Mucosa of rectum (tissue), 2 donors: ENCODE measurements around the gene IPP.
"Not testable (repeated sequence)": the region's sequence is repeated elsewhere in the genome, so short reads cannot be mapped to it uniquely, and the experiment has no call there.

Experiments used
- H3K27ac ChIP-seq, 2 donors: one replicate each; pipeline ENCODE4 v1.7.0; 2013; ENCODE audit warnings: inconsistent platforms in 2 of 2, low read depth in 2 of 2, low read length in 2 of 2
- H3K27me3 ChIP-seq, 2 donors: one replicate each; pipeline ENCODE4 v1.7.0; 2013; ENCODE audit warnings: low read length in 2 of 2; ENCODE audit not compliant: control insufficient read depth in 2 of 2, insufficient read depth in 2 of 2
- H3K36me3 ChIP-seq, 2 donors: one replicate each; pipeline ENCODE4 v1.7.0; 2013; ENCODE audit warnings: low read length in 2 of 2; ENCODE audit not compliant: control insufficient read depth in 2 of 2, insufficient read depth in 2 of 2
- H3K4me1 ChIP-seq, 2 donors: one replicate each; pipeline ENCODE4 v1.7.0; 2013; ENCODE audit warnings: low read length in 2 of 2, mild to moderate bottlenecking in 1 of 2; ENCODE audit not compliant: control insufficient read depth in 2 of 2, insufficient read depth in 2 of 2
- H3K4me3 ChIP-seq, 2 donors: one replicate each; pipeline ENCODE4 v1.7.0; 2013; ENCODE audit warnings: low read length in 2 of 2
- H3K9ac ChIP-seq, 2 donors: one replicate each; pipeline ENCODE4 v1.7.0; 2013; ENCODE audit warnings: low read length in 2 of 2, low read depth in 1 of 2, mild to moderate bottlenecking in 1 of 2
- H3K9me3 ChIP-seq, 2 donors: one replicate each; pipeline ENCODE4 v1.7.0; 2013; ENCODE audit warnings: low read length in 2 of 2; ENCODE audit not compliant: control insufficient read depth in 2 of 2
- donor health status: healthy.
- donor health status: Normal muscosa, but diverticular disease.

Gene IPP

DNA sequence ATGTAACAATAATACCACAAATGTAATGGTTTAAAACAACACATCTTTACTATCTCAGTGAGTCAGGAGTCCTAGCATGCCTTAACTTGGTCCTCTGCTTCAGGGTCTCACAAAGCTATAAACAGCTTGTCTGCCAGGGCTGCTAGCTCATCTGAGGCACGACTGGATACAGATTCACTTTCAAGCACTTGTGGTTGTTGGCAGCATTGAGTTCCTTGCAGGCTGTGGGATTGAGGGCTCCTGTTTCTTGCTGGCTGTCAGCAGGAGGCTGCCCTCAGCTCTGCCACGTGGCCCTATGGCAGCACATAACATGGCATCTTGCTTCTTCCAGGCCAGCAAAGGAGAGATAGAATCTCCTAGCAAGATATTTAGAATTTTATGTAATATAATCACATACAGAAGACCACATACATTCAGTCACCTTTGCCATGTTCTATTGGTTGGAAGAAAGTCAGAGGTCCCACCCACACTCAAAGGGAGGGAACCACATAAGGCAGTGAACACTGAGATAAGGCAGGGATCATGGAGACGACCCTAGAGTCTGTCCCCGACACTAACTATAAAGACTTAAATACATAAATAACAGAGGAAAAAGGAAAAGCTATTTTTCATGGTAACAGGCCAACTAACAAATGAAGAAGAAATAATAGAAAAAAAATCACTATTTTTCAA lies 18.9 kb upstream of the IPP start:
- no peaks in the 10 kb centered on the region for H3K9me3 ChIP-seq

DNA sequence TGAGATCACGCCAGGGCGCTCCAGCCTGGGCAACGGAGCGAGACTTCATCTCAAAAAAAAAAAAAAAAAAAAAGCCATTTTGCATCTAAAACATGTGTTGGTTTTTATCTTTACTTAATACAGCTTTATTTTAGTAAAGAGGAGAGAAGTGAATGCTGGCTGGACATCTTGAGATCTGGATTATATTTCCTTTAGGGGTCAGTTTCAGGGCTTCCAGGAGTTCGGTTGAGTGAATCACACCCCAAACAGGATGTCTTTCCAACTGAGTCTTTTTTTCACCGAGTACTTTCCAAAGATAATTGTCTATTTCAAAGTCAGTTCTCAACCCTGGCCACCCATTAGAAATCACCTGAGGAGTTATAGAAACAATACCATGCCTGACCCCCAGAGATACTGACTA lies 16.6 kb upstream of the IPP start:
- no peak overlapping the region for H3K27ac ChIP-seq
- H3K36me3 ChIP-seq: no peaks in the 10 kb centered on the region
- H3K4me3 ChIP-seq: no peak overlapping the region
- no peaks in the 10 kb centered on the region for H3K9me3 ChIP-seq
- no peaks in the 10 kb centered on the region for H3K27me3 ChIP-seq
- H3K4me1 ChIP-seq: no peaks in the 10 kb centered on the region
- H3K9ac ChIP-seq: no peak overlapping the region

More for the DNA sequence above, 18.9 kb upstream of the IPP start:
- peaks cover 0 to 2% of the 10 kb centered on the region in 2 donors for H3K4me1 ChIP-seq
- H3K27me3 ChIP-seq: no peaks in the 10 kb centered on the region
- H3K27ac ChIP-seq: no peak overlapping the region
- H3K4me3 ChIP-seq: no peak overlapping the region
- H3K36me3 ChIP-seq: no peaks in the 10 kb centered on the region
- no peak overlapping the region for H3K9ac ChIP-seq

DNA sequence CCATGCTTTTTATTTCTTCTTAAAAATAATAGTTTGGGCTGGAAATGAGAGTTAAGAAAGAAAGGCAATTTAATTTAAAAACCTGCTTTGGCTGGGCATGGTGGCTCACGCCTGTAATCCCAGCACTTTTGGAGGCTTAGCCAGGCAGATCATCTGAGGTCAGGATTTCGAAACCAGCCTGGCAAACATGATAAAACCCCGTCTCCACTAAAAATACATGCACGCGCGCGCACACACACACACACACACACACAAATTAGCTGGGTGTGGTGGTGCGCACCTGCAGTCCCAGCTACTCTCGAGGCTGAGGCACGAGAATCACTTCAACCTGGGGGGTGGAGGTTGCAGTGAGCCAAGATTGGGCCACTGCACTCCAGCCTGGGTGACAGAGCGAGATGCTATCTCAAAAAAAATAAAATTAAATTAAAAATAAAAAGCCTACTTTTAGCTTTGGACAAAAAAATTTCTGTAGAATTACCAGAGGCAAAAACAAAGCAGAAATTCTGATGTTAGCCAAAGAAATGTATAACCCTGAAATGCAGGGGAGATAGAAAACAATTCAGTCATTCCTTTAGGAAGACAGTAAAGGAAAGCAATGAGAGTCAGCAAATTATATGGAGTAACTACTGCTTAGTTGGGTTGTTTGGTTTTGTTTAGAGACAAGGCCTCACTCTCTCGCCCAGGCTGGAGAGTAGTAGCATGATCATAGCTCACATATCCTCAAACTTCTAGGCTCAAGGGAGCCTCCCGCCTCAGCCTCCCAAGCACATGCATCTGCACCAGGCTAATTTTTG lies 15.7 kb upstream of the IPP start:
- no peaks in the 10 kb centered on the region for H3K27me3 ChIP-seq
- no peak overlapping the region for H3K9ac ChIP-seq
- H3K36me3 ChIP-seq: no peaks in the 10 kb centered on the region
- H3K27ac ChIP-seq: no peak overlapping the region
- no peak overlapping the region for H3K4me3 ChIP-seq
- no peaks in the 10 kb centered on the region for H3K4me1 ChIP-seq
- no peaks in the 10 kb centered on the region for H3K9me3 ChIP-seq

DNA sequence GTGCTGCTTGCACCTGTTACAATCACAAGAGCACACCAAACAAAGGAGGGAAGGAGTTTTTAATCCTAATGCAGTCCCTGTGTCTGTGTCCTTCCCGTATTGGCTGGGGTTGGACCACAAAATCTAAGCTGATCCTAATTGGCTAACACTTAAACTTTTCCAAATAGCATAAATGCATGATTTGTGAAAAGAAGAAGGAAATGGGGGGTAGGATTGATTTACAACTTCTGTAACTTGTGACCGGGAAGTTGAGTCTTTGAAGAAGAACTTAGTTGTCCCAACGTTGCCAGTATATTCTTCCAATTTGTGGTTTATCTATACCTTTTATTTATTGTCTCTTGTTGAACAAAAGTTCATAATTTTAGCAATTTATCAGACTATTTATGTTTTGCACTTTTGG lies 11.8 kb upstream of the IPP start:
- Histone ChIP-seq H3K36me3 (no peaks in the 10 kb centered on the region), H3K9me3 (no peaks in the 10 kb centered on the region), H3K4me1 (no peaks in the 10 kb centered on the region), H3K4me3 (no peak overlapping the region), H3K9ac (no peak overlapping the region), H3K27me3 (no peaks in the 10 kb centered on the region), H3K27ac (no peak overlapping the region)

DNA sequence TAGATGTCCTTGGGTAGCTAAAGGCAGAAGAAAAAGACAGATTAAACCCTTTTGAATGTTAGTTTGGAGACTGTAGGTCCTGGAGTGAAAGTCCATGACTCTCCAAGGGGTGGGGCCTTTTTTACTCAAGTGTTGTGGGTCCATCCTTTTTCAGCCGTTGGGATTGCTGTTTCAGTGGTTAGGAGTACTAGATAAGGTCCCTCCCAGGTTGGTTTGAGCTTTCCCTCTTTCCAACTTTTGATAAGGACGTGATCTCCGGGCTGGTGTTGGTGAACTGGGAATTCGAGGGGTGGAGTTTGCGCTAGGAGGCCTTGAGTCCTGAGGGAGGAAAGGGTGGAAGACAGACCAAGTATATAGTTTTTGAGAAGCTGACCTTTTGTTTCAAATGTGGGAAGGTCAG lies 5.2 kb upstream of the IPP start:
- H3K4me3 ChIP-seq: no peak overlapping the region
- no peaks in the 10 kb centered on the region for H3K27me3 ChIP-seq
- no peak overlapping the region for H3K9ac ChIP-seq
- H3K4me1 ChIP-seq: peaks cover 0 to 3% of the 10 kb centered on the region in 2 donors
- no peaks in the 10 kb centered on the region for H3K36me3 ChIP-seq
- H3K9me3 ChIP-seq: no peaks in the 10 kb centered on the region
- no peak overlapping the region for H3K27ac ChIP-seq

DNA sequence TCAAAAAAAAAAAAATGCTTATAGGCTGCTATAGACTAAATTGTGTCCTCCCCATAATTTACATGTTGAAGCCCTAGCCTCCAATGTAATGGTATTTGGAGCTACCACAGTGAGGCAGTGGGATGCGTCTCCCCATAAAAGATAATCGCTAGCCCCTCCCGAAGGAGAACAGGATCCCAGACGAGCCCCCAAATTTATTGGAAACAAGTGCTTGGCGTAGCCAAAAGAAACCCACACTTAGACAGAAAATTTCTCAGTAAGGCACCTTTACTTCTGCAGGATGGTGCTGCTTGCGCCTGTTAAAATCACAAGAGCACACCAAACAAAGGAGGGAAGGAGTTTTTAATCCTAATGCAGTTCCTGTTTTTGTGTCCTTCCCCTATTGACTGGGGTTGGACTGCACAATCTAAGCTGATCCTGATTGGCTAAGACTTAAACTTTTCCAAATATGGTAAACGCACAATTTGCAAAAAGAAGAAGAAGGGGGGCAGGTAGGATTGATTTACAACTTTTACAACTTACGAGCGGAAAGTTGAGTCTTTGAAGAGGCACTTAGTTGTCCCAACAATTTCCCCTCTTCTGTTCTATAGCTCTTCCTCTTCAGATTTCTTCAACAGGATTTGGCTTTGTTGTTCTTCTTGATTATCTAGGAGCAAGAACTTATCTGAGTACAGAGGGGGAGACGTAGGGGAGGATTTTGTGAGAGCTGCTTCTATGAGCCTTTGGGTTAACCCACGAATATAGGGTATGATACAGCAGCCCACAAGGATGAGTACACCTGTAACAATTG lies 3.0 kb upstream of the IPP start:
- H3K4me3 ChIP-seq: no peak overlapping the region
- H3K36me3 ChIP-seq: no peaks in the 10 kb centered on the region
- H3K9ac ChIP-seq: no peak overlapping the region
- H3K27ac ChIP-seq: no peak overlapping the region
- no peaks in the 10 kb centered on the region for H3K27me3 ChIP-seq
- H3K4me1 ChIP-seq: peaks cover 3 to 13% of the 10 kb centered on the region in 2 donors
- H3K9me3 ChIP-seq: no peaks in the 10 kb centered on the region

DNA sequence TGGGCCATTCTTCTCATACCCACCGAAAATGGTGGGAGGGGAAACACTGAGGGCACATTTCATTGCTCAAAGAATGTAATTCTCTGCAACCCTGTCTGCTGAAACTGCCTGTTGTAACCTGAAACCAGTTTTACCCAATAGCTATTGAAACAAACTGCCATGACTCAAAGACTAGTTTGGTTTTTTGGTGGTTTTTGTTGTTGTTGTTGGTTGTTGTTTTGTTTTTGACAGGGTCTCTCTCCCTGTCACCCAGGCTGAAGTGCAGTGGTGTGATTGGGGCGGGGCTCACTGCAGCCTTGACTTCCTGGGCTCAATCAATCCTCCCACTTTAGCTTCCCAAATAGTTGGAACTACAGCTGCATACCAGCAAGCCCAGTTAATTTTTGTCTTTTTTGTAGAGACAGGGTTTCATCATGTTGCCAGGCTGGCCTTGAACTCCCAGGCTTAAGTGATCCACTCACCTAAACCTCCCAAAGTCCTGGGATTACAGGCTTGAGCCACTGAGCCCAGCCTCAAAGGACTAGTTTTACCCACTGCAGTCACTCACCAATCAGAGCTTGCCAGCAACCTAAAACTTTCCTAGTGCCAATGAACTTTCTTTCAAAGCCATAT lies 2.1 kb upstream of the IPP start:
- Histone ChIP-seq H3K9me3 (no peaks in the 10 kb centered on the region), H3K4me1 (peaks cover 3 to 13% of the 10 kb centered on the region in 2 donors), H3K27ac (no peak overlapping the region), H3K36me3 (no peaks in the 10 kb centered on the region), H3K4me3 (no peak overlapping the region), H3K27me3 (no peaks in the 10 kb centered on the region), H3K9ac (no peak overlapping the region)

DNA sequence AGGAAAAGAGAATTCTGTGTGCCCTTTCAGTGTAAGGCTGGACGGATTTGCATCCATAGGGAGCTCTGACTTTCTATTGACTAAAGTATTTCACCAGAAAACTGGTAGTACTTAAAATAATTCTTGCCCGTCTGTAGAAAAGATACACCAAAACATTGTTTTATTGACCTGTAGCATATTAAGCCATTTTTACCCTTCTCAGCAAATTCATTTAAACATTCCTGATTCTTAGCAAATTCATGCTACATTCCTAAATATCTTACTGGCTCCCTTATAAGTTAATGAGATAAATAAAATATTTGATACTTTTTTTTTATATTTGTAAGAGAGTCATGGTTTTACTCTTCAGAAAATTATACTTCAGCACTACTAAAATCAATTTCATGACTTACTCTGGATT lies 1.6 kb upstream of the IPP start:
- Histone ChIP-seq H3K36me3 (no peaks in the 10 kb centered on the region), H3K4me3 (no peak overlapping the region), H3K27ac (no peak overlapping the region), H3K27me3 (no peaks in the 10 kb centered on the region), H3K9ac (no peak overlapping the region), H3K4me1 (peaks cover 3 to 13% of the 10 kb centered on the region in 2 donors), H3K9me3 (no peaks in the 10 kb centered on the region)

DNA sequence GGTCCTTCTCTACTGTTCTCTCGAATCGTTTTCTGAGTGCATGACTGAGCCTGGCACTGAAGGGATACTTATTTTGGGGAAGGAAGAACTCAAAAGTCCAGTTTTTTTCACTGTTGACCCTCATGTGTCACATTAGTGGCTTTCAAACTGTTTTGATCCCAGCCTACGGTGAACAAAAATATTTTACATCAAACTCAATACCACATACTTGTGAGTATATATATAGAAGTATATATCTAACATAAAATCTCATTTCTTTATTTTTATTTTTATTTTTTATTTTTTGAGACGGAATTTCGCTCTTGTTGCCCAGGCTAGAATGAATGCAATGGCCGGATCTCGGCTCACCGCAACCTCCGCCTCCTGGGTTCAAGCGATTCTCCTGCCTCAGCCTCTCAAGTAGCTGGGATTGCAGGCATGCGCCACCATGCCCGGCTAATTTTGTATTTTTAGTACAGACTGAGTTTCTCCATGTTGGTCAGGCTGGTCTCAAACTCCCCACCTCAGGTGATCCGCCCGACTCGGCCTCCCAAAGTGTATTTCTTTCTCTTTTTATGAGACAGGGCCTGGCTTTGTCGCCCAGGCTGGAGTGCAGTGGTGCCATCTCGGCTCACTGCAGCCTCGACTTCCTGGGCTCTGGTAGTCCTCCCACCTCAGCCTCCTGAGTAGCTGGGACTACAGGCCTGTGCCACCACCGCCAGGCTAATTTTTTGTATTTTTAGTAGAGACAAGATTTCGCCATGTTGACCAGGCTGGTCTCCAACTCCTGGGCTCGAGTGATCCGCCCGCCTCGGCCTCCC lies 786 bp upstream of the IPP start:
- H3K9me3 ChIP-seq, H3K36me3 ChIP-seq, H3K27me3 ChIP-seq: not testable (repeated sequence)
- H3K4me3 ChIP-seq: peak overlapping the region; percentile 94 to 95
- H3K4me1 ChIP-seq: peaks cover 3 to 13% of the 10 kb centered on the region in 2 donors
- peak overlapping the region; percentile 97 to 98 for H3K27ac ChIP-seq
- peak overlapping the region; percentile 98 to 100 for H3K9ac ChIP-seq
